Parathyroid adenoma (tissue), 2 donors: ENCODE data around the gene IFT52.

ENCODE experiments used
- H2AFZ ChIP-seq: fragments of 300-600 bp; sonication (generic); one replicate; pipeline ENCODE4 v1.7.0; 2017; ENCODE audit warnings: antibody characterized with exemption, mild to moderate bottlenecking
- H3K27ac ChIP-seq: fragments of 300-600 bp; sonication (generic); one replicate; pipeline ENCODE4 v1.7.0; 2017
- H3K27me3 ChIP-seq: fragments of 300-600 bp; sonication (generic); one replicate; pipeline ENCODE4 v1.7.0; 2017; ENCODE audit warnings: low read length; ENCODE audit not compliant: control insufficient read depth, insufficient read depth
- H3K36me3 ChIP-seq: fragments of 300-600 bp; sonication (generic); one replicate; pipeline ENCODE4 v1.7.0; 2017; ENCODE audit warnings: low read length; ENCODE audit not compliant: control insufficient read depth, insufficient read depth
- H3K4me1 ChIP-seq: fragments of 300-600 bp; sonication (generic); one replicate; pipeline ENCODE4 v1.7.0; 2017; ENCODE audit warnings: control low read depth
- H3K4me2 ChIP-seq: fragments of 300-600 bp; sonication (generic); one replicate; pipeline ENCODE4 v1.7.0; 2017; ENCODE audit warnings: low read length
- H3K4me3 ChIP-seq: fragments of 300-600 bp; sonication (generic); one replicate; pipeline ENCODE4 v1.7.0; 2017; ENCODE audit warnings: low read depth, low read length
- H3K79me2 ChIP-seq: fragments of 300-600 bp; sonication (generic); one replicate; pipeline ENCODE4 v1.7.0; 2017; ENCODE audit warnings: control low read depth
- H3K9ac ChIP-seq: fragments of 300-600 bp; sonication (generic); one replicate; pipeline ENCODE4 v1.7.0; 2017; ENCODE audit warnings: mild to moderate bottlenecking
- H3K9me3 ChIP-seq: fragments of 300-600 bp; sonication (generic); one replicate; pipeline ENCODE4 v1.7.0; 2017; ENCODE audit warnings: low read length; ENCODE audit not compliant: control insufficient read depth
- CTCF ChIP-seq: fragments of 300-600 bp; sonication (generic); IDR thresholded peaks from one replicate; pipeline ENCODE4 v1.7.0; 2017; ENCODE audit warnings: antibody characterized with exemption, mild to moderate bottlenecking
- donor health status: primary hyperparathyroidism.

The IFT52 gene

GRCh38 chr20:43691928-43692524 lies 101.3 kb downstream of the IFT52 start:
- Histone ChIP-seq H3K27me3 (no peaks in the 10 kb centered on the region), H3K36me3 (no peaks in the 10 kb centered on the region), H3K4me2 (no peak overlapping the region), H3K9ac (no peak overlapping the region), H3K4me1 (no peaks in the 10 kb centered on the region), H2AFZ (no peak overlapping the region), H3K27ac (no peak overlapping the region), H3K79me2 (no peaks in the 10 kb centered on the region), H3K4me3 (no peak overlapping the region), H3K9me3 (no peaks in the 10 kb centered on the region)
- peak; percentile 19 for TF ChIP-seq CTCF

GRCh38 chr20:43694763-43695162 lies 104.0 kb downstream of the IFT52 start:
- TF ChIP-seq CTCF: no peak
- Histone ChIP-seq H3K36me3 (no peaks in the 10 kb centered on the region), H2AFZ (no peak overlapping the region), H3K4me1 (no peaks in the 10 kb centered on the region), H3K27me3 (no peaks in the 10 kb centered on the region), H3K27ac (no peak overlapping the region), H3K79me2 (no peaks in the 10 kb centered on the region), H3K9me3 (no peaks in the 10 kb centered on the region), H3K9ac (no peak overlapping the region), H3K4me3 (no peak overlapping the region), H3K4me2 (no peak overlapping the region)

GRCh38 chr20:43695571-43695970 lies 104.8 kb downstream of the IFT52 start:
- H3K27ac ChIP-seq: no peak overlapping the region
- H3K36me3 ChIP-seq: no peaks in the 10 kb centered on the region
- H3K4me2 ChIP-seq: no peak overlapping the region
- no peaks in the 10 kb centered on the region for H3K9me3 ChIP-seq
- no peak for TF ChIP-seq CTCF
- no peaks in the 10 kb centered on the region for H3K27me3 ChIP-seq
- no peak overlapping the region for H2AFZ ChIP-seq
- H3K4me1 ChIP-seq: no peaks in the 10 kb centered on the region
- no peaks in the 10 kb centered on the region for H3K79me2 ChIP-seq
- H3K9ac ChIP-seq: no peak overlapping the region
- no peak overlapping the region for H3K4me3 ChIP-seq
